GM18858 (cell line): ENCODE measurements around the gene PMS1.
"Not testable (repeated sequence)": the region's sequence is repeated elsewhere in the genome, so short reads cannot be mapped to it uniquely, and the experiment has no call there.

Experiments
- ATAC-seq: cut with Tn5 transposase; IDR thresholded peaks from one replicate; pipeline ENCODE4 v1.9.1; 2021; ENCODE audit not compliant: unreplicated experiment

The PMS1 gene

DNA sequence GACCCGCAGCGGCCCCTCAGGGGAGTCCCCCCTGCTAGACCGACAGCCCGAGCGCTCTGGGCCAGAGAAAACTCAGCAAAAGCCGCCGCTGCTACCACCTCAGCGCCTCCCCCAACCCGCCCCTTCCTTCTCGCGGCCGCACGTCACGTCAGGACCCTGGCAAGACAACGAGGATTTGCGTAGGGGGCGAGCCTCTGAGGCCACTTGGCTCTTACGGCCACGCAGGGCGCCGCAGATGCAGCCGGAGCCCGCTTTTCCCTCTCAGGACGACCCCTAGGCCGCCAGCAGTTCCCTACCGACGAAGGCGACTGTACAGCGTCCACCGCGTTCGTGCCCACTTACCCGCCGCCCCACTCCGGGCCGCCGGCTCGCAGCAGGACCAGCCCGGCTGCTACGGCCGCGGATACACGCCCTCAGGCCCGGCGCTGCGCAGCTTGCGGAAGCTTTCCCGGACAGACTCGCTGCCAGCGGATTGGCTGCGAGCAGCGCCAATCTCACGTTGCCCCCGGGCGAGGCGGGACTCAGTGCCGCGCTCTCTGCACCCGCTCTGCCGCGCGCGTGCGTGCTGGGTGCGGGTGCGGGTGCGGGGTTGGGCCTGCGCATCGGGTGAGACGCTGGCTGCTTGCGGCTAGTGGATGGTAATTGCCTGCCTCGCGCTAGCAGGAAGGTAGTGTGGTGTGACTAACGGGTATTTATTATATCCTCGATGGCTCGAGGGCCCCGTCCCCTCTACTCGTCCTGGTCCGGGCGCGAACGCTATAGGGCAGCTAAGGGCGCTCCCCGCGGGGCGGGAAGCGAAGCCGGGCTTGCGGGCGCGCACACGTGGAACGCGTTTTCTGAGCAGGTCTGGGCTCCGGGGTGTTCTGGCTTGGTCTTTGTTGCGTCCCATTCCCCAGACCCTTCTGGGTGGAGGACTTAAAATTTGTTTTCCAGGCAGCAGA is at the start of gene PMS1, which contains the start of gene ORMDL1:
PMS1 (plus strand) TSS at position 524 of the 941 bp plus-strand sequence. CDS start 7,360 bp downstream, outside the sequence.
ORMDL1 (minus strand) TSS at position 413 of the 941 bp plus-strand sequence. CDS start 1,744 bp downstream, outside the sequence.
- peak; percentile 91 for ATAC-seq

DNA sequence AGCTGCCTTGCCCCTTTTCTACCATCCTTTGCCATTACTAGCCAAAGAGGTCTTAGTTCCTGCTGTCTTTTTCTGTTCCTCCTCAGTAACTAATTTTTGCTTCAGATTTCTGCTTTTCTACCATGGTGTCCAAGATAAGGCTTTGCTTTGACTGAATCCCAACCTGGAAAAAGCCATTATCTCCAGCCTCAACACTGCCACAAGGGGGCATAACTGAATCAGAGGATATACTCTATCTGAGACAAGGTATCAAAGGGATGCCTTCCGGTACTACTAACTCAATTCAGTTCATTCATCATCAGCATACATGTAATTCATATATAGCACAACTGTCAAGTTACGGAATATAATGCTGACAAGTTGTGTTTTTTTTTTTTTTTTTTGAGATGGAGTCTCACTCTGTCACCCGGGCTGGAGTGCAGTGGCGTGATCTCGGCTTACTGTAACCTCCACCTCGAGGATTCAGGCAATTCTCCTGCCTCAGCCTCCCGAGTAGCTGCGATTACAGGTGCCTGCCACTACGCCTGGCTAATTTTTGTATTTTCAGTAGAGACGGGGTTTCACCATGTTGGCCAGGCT is 33.1 kb upstream of the PMS1 start:
- ATAC-seq: peak; percentile 55

DNA sequence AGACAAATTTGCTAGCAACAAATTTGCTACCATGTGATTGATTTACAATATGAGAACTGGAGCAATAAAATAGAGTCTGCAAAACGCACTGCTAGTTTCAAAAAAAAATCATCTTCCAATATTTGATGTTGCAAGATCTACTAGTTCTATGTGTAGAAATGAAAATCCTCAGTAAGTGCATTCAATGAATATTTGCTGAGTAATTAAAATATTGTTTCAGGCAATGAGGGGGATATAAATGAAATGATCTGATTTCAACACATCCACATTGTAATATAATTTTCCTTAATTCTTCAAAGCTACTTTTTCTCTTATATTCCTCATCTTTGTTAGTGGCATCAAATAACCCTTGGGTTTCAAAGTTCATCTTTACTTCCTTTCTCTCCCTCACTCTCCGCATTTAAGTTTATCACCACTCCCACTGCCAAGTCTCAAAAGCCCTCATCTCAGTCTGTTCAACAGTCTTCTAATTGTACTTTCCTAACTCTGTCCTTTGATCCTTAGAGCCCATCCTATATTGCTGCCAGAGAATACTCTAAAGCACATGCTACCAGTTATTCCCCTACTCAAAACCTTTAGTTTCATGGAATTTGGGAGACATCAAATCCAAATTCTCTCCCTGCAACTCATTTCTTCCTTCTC is 27.8 kb upstream of the PMS1 start:
- ATAC-seq: no peak

DNA sequence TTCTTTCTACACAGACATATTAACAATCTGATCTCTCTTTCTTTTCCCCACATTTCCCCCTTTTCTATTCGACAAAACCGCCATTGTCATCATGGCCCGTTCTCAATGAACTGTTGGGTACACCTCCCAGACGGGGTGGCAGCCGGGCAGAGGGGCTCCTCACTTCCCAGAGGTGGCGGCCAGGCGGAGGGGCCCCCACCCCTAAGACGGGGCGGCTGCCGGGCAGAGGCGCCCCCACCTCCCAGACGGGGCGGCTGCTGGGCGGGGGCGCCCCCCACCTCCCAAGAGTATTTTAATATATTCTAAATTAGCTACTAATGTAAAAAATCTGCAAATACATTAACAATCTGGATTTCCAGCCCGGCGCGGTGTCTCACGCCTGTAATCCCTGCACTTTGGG is 24.1 kb upstream of the PMS1 start:
- ATAC-seq: not testable (repeated sequence)

DNA sequence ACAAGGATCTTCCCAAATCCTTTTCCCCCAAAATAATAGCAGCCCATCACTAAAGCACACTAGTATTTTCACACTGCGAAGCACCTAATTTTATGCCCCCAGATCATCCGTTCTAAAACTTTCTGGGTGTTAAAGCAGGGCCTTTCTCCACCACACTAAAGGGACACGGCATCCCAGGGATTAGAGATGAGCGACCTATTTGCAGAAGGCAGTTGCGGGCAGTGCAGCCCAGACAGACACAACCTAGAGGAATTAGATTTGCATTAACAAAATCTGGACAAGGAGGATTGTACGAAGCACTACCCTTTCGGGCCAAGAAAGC is 22.1 kb upstream of the PMS1 start:
- no peak for ATAC-seq

DNA sequence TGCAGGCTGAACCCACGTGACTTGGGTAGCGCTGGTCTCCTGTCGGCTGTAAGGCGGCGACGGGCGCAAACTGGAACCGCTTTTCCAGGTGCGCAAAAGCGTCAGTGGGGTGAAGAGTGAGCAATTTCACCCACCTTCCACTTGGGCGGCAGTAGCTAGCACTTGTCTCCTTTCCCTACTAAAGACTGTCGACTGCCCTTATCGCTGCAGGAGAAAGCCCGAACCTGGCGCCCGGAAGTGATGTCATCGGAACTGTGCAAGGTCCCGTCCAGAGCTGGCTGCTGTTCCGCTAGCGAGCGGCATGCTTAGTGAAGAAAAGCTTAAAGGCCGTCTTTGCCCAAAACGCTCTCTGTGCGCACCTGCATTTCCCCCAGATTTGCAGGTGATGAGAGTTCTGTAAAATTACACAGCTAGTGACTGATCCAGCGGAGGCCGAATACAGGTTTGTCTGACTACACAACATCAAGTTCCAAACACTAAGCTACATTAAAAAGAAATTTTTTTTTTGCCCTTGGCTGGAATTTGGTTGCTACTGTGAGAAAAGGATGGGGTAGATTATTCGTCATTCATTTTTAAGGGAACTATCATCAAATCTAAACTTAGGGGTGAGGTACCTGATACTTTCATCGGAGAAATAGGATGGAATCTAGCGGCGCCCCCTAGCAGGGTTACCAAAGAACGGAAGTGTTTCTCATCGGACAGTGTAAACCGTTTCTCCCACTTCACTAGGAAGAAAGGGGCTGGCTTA is 21.5 kb upstream of the PMS1 start, which contains the start of gene OSGEPL1:
OSGEPL1 (minus strand) TSS at position 242 of the 748 bp plus-strand sequence. CDS start 1,152 bp downstream, outside the sequence.
- ATAC-seq: peak; percentile 86

DNA sequence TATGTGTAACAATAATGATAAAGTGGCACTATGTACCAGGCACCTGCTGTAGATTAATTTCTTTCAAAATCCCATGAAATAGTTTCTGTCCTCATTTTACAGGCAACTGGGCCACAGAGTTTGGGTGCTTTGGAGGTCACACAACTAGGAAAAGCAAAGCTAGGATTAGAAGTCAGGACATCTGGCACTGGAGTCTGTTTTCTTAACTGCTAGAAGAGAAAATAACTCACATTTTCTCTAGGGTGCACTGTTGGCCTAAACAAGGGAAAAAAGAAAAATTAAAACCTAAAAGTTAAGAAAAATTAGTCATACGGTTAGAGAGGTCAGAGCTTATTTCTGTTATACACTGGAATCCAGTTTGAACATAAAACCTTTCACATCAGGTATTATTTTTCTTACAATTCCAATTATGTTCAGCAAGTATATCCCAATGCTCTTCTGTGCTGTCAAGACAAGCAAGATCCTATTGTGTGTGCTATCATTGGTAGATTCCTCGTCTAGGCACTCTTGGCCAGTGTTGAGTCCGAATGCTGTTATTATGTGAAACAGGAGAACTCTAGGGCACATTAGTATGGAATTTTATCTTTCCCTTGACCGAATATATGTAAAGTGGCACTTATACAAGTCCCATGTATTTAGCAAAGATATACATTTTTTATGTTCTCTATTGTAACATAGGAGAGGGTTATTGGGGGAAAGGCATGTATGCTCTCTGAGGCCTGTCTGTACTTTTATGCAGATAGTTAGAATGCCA is 20.2 kb upstream of the PMS1 start:
- ATAC-seq: no peak

DNA sequence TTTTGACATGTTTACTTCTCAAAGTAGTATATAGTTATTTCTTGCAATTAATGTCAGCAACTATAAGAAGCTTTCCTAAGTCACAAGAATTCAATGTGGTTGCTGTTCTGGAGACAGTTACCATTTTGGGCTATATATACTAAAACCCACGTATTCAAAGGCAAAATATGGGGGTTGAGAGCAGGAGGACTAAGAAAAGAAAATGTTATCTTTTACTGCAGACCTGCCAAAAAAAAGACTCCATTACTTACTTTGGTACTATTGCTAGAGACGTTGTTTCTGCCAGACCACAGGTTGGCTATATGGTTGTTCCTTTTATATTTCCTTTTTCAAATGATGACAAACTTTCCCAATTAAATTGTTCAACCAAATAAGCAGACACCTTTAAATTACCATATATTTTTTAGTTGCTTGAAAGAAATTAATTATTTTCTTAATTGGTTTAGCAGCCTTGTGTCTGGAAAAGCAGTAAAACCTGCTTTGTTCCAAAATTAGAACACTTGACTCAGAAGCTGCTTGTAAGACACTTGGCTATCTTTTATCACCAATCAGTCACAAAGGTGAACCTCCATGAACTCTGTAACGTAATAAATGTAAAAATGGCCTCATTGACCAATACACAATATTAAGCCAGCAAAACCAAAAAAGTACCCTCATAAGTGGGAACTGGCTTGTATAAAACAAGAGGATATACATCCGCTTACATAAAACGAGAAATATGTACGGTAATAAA is 13.5 kb upstream of the PMS1 start:
- no peak for ATAC-seq

DNA sequence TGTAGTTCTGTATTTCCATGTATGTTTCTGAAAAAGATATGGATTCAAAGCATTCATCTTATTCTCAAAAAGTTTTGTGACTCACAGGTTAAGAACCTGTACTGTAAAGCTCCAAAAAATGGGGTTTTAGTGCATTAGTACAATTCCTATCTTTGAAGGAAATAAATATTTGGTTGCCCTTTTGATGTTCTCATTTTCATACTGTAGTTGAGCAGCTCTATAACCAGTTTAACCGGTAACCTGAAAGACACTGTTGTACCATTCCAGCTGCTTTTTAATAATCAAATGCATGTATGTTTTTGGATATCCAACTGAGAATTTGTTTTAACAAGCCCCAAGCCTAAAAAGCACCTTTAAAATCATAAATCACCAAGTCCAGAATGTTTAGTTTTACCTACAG is 12.0 kb upstream of the PMS1 start:
- ATAC-seq: no peak

DNA sequence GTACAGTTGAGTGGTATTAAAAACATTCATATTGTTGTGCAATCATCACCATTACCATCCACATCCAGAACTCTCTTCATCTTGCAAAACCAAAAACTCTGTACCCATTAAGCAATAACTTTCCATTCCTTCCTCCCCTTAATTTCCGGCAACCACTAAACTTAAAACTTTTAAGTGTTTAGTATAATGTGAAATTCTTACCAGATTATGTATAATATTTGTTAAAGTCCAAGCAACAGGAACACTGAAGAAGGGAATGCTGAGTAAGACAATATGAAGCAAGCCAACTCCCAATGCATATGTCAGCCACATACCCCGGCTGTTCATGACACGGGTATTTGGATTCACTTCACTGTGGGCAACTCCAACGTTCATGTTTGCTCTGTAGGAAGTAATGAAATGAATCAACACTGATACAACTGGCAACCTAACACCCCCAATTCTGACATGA is 2.0 kb upstream of the PMS1 start:
- ATAC-seq: no peak

DNA sequence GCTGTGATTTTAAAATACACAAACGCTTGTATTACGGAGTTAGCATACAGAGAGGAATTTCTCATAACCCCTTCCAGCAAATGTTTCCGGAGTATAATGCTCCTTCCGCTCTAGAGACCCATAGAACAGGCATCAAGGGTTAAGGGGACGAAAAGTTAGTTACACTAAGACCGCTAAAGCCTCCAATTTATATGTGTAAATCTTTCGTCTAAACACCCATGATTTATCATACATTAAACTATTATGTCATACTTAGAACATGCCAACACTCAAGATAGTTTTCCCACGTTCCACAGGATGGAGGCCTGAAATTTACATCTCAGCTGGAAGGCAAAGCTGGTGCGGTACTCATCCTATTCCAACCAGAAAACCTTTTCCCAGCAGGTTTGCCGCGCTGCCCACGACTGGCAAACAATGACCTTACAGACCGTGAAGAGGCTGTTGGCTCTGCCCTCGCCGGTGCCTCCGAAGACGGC is 761 bp upstream of the PMS1 start:
- peak; percentile 13 for ATAC-seq

DNA sequence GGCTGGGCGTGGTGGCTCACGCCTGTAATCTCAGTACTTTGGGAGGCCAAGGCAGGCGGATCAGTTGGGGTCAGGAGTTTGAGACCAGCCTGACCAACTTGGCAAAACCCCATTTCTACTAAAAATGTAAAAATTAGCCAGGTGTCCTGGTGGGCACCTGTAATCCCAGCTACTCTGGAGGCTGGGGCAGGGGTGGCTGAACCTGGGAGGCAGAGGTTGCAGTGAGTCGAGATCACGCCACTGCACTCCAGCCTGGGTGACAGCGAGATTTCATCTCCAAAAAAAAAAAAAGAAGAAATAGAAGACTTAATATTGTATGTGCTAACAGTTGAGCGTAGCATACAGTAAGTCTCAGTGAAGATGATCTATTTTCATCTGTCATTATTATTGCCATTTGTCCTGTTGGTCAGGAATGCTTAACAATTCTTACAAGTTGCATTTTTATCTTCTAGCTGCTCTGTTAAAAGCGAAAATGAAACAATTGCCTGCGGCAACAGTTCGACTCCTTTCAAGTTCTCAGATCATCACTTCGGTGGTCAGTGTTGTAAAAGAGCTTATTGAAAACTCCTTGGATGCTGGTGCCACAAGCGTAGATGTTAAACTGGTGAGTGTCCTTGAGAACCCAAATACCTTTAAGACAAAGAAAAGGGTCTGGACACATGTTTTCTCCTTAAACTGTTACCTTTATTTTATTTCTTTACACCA is 7.2 kb downstream of the PMS1 start:
- no peak for ATAC-seq

DNA sequence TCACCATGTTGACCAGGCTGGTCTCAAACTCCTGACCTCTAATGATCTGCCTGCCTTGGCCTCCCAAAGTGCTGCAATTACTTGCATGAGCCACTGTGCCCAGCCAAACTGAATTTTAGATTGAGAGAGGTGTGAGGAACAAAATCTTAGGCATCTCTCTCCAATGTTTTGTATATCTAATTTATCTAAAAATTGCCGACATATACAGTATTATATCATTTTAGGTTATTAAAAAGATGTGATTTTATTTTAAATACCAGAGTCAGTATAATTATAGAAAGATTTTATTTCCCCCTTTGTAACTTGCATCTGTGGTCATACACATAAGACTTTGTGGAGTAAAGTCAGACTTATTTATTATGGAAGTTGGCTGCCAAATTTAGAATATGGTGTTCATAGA is 10.1 kb downstream of the PMS1 start:
- no peak for ATAC-seq

DNA sequence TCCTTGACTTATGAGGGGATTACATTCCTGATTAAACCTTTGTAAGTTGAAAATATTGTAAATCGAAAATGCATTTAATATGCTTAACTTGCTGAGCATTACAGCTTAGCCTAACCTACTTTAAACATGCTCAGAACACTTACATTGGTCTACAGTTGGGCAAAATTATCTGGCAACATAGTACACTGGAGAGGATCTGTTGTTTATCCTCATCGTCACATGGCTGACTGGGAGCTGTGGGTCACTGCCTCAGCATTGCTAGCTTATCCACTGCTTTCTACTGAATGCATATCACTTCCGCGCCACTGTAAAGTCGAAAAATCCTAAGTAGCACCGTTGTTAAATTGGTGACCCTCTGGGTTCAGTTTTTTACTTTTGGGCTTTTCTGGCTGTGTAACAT is 13.7 kb downstream of the PMS1 start:
- ATAC-seq: no peak

DNA sequence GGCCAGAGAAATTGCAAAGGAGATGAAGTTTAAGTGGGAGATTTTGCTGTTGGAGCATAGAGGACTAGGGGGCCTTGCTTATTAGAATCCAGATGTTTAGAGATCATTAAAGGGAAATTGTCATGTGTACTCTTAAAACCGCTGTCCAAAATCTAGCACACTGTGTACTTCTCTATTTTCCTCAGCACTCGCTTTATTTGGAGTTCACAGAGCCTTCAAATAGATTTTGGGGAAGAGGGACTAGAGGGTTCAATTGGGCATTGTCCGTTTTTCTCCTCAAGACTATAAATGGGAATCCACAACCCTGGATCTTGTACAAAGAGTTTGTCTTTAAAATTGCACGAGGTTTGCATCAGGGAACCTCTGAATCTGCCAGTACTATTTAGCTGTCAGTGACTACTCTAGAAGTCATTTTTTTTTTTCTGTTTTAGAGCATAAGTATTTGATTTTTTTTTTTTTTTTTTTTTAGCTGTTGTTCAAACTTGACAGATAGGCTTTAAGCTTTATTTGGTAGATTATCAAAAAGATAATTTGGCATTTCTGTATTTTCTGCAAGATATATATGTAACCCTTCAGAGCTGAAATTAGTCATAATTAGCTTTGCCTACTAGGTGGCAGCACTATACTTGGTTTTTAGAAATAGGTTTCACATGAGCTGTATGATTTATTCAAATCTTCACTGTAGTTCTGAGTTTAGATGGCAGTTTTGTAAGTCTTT is 14.2 kb downstream of the PMS1 start:
- peak; percentile 84 for ATAC-seq

DNA sequence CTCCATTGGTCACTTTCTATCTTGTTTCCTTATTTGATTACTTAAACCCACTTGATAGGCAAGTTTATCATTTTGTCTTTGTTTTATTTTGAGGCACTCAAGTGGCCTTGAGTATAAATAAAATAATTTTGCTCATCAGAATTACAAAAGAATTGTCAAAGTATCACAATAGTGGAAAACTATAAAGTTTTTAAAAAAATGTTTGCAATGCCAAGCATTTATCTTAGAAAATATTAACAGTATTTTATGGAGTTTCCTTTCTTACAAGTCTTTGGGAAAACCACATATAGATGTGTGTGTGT is 14.7 kb downstream of the PMS1 start:
- no peak for ATAC-seq

DNA sequence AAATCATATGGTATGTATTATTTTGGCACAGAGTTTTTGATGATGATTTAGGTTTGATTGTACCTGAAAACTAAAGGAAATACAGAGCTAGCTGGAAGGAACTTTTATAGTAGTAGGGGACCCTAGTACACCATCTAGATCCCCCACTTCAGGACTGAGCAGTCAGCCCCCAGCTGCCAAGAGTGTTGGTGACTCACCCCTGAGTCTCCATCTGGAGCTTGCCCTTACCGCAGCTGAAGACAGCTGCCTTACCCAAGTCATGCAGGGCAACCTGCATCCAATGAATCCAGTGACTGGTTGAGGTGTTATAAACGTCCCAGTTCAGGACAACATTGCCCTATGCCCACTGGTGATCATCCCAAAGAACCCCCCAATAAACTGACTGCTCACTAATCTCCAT is 15.3 kb downstream of the PMS1 start:
- ATAC-seq: no peak

DNA sequence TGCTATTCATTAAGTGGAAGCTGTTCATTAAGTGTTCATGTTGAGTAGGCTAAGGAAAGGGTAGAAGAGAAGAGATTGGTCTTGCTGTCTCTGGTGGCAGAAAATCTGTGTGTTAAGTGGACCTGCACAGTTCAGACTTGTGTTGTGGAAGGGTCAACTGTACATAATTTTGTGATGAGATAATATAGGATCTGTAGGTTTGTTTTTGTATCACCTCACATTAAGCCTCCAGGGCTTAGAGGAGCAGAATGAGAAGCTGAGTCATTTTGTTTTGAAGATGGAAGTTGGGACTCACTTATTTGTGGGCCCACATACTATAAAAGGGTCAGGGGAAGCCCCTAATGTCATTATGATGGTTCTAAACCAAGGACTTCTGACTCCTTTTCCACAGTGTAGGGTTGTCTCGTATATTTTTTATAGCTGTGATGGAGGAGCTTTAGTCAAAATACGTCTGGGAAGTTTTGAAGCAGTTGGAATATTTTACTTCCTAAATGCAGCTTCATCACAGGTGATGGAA is 18.2 kb downstream of the PMS1 start:
- no peak for ATAC-seq
